Ovary (tissue), 9 donors: ENCODE results near the gene MAT2A. TPM values are rescaled to one million over a fixed set of nuclear protein-coding genes. Genes with fewer than 3 reads are reported as not detected.

Experiments used
- DNase-seq, 5 donors: peaks; one replicate each; pipeline ENCODE4 v3.0.0-alpha.2; 2019 to 2020
- H3K27ac ChIP-seq, 2 donors: fragments of 200-600 bp; one replicate each; pipeline versions ENCODE4 v1.5.1 to v1.8.0; 2019 to 2022
- H3K27me3 ChIP-seq: fragments of 200-600 bp; one replicate; pipeline ENCODE4 v1.8.0; 2022
- H3K36me3 ChIP-seq: fragments of 200-600 bp; sonication (generic); one replicate; pipeline ENCODE4 v1.5.1; 2019
- H3K4me1 ChIP-seq: one replicate; pipeline ENCODE4 v1.8.1; 2013; ENCODE audit warnings: mild to moderate bottlenecking, moderate library complexity; ENCODE audit not compliant: insufficient read depth
- H3K4me3 ChIP-seq: fragments of 200-600 bp; sonication (generic); one replicate; pipeline ENCODE4 v1.5.1; 2017
- H3K9me3 ChIP-seq, 2 donors: fragments of 200-600 bp in 1 of 2; sonication (generic) in 1 of 2; one replicate each; pipeline versions ENCODE4 v1.5.1 to v1.8.1; 2013 to 2019; ENCODE audit warnings: mild to moderate bottlenecking in 1 of 2, moderate library complexity in 1 of 2
- CTCF ChIP-seq, 3 donors: fragments of 450-650 bp in 2 of 3; fragments of 200-600 bp in 1 of 3; IDR thresholded peaks; one replicate each; pipeline versions ENCODE4 v1.5.1 to v1.8.0; 2016 to 2022; ENCODE audit warnings: antibody characterized with exemption in 3 of 3, mild to moderate bottlenecking in 1 of 3
- EP300 ChIP-seq: sonication (generic); formaldehyde crosslinking; IDR thresholded peaks from one replicate; pipeline ENCODE4 v1.6.1; 2017; ENCODE audit warnings: antibody characterized with exemption
- POLR2A ChIP-seq: fragments of 450-650 bp; IDR thresholded peaks from one replicate; pipeline ENCODE4 v1.6.1; 2017; ENCODE audit warnings: antibody characterized with exemption, mild to moderate bottlenecking, moderate library complexity
- WGBS, 3 donors: extraction: QIAGEN DNeasy Blood & Tissue Kit in 1 of 3; methylation state at CpG; one replicate each; pipeline versions ENCODE4 v1.1.5 to v1.1.7; 2013 to 2017; 5-methylcytosine and 5-hydroxymethylcytosine counted together
- intact Hi-C, 4 donors: fragments of 100-400 bp; cut with DNase I; formaldehyde crosslinking; loops; one replicate each; pipeline versions ENCODE4 v1.11.0 to v1.15.1; 2022 to 2023
- polyA plus RNA-seq, 2 donors: library from polyadenylated mRNA; stranded (reverse); fragments of 200-250 nt in 1 of 2; fragments of 350-450 nt in 1 of 2; fragmentation: Illumina TruSeq in 1 of 2; extraction: RNeasy Lipid Tissue Mini Kit (QIAGEN cat#74804) in 1 of 2; gene quantifications; one replicate each; pipeline ENCODE4 v1.2.3, GENCODE V29; 2013 to 2014
- total RNA-seq, 7 donors: library from RNA; depleted of rRNA in 2 of 7; stranded (reverse); fragments of >200 nt in 2 of 7; fragmentation: NEBNext Ultra II Directional in 3 of 7; extraction: Animal tissue kit (Norgen Biotek cat#: 25700) in 3 of 7; gene quantifications; one replicate each; pipeline versions ENCODE4 v1.1.0 to v1.2.4, GENCODE V29; 2016 to 2023
- donor health status: DM: no; HTN: no; CAD: no; lungs with moderate emphysema.
- donor health status: DM: no; HTN: no; CAD: no.
- donor health status: Bipolar disorder and iron deficiency.
- donor health status: DM: yes; HTN: yes; CAD: no.
- donor health status: DM: no; HTN: no; CAD: no.
- donor health status: DM: yes; HTN: yes; CAD: no.

Gene MAT2A
- total and polyA plus RNA-seq, 9 donors, result 70.8 to 766 (median 224) TPM

DNA sequence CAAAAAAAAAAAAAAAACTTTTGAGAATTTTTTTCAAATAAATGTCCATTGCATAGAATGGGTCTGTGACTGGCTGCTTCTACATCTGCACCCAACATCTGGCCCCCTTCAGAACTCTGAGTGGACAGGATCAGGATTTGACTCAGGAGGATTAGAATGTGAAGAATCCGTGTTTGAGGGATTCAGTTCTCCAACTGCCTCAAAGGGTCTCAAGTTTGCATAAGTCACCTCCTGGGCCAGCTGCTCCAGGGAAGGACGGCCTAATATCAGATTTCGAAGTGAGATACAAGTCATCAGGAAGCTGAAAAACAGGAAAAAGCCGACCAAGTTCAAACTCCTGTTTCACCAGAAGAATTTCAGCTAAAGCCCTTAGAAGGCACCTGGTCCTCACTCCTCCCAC is 10.9 kb downstream of the MAT2A start:
- no peak for TF ChIP-seq CTCF (IDR thresholded peaks at IDR 0.05)
- no peak for TF ChIP-seq EP300
- no peak for TF ChIP-seq POLR2A
- Histone ChIP-seq H3K27me3 (no peaks in the 10 kb centered on the region), H3K4me3 (no peak overlapping the region), H3K36me3 (no peaks in the 10 kb centered on the region), H3K27ac (no peak overlapping the region), H3K4me1 (no peaks in the 10 kb centered on the region), H3K9me3 (no peaks in the 10 kb centered on the region)
- intact Hi-C loops, result loop anchor here in 2 of 4 donors (5.0 to 10.0 kb wide), 2 partner anchors 128 to 415 kb away; partner anchors contain the start of gene TCF7L1 (in 1 of the 2)
- WGBS, 3 donors, result 32 to 50% (median 39%) methylated on average over 4 of the region's 4 CpGs
- no peak for DNase-seq

- intact Hi-C loops, result loop anchor here in 2 of 4 donors (5.0 to 10.0 kb wide), 2 partner anchors 128 to 416 kb away; partner anchors contain the start of gene TCF7L1 (in 1 of the 2)
- TF ChIP-seq CTCF (IDR thresholded peaks at IDR 0.05), result no peak
- TF ChIP-seq EP300, result no peak
- TF ChIP-seq POLR2A, result no peak
- no peak for DNase-seq
- Histone ChIP-seq H3K36me3 (no peaks in the 10 kb centered on the region), H3K27ac (no peak overlapping the region), H3K9me3 (no peaks in the 10 kb centered on the region), H3K27me3 (no peaks in the 10 kb centered on the region), H3K4me1 (no peaks in the 10 kb centered on the region), H3K4me3 (no peak overlapping the region)
- 83 to 90% (median 88%) methylated on average over 10 of the region's 10 CpGs for WGBS, 3 donors
Measured at GRCh38 chr2:85550486-85550885, 11.5 kb downstream of the MAT2A start.

DNA sequence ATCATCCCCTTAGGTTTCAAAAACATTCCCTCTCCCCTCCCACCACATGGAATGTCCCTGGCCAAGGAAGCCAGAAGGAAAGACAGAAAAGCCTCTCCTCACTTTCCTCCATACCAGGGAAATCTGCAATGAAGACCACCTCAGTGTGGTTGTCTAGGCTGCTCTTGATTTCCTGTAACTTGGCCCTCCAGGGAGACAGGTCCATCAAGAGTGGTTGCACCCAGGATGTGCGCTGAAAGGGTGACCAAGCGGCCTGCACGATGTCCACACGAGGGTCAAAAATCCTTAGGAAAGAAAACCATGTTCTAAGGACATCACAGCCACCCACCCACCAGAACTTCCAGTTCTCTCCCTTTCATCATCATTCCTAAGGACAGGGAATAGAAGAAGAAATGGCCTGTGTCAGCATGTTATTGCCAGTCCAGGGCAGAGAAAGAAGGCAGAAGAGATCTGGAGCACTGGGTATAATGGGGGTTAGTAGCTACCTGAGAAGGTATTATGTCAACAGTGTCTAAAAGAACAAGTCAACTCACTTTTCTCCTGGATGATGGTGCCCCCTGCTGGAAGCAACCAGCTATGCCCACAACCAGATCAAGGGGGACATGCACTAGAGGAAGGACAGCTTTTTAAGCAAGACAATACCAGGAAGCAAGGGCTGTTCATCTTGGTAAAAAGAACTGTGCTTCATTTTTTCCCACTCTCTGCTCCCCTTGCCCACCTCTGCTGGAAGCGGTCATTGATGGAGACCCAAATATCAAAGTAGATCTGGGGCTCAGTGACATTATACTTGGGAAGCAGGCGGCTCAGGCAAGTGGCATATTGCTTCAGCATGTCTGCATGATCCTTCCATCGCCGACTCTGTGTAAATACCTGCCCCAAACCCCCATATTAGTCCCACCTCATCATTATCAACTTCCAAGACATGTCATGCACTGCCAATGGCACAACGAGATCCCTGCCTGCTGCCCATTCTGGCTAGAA is 13.0 kb downstream of the MAT2A start:
- WGBS, 3 donors, result 75 to 80% (median 75%) methylated on average over 9 of the region's 9 CpGs
- intact Hi-C loops, result loop anchor here (1.0 to 10.0 kb wide), 5 partner anchors 130 to 417 kb away; partner anchors contain the start of gene TCF7L1 (in 1 of the 4)
- Histone ChIP-seq H3K9me3 (no peaks in the 10 kb centered on the region), H3K27ac (no peak overlapping the region), H3K4me1 (no peaks in the 10 kb centered on the region), H3K4me3 (no peak overlapping the region), H3K36me3 (no peaks in the 10 kb centered on the region), H3K27me3 (no peaks in the 10 kb centered on the region)
- peak; percentile 69 to 88 (median 82) for DNase-seq
- TF ChIP-seq CTCF (IDR thresholded peaks at IDR 0.05), result peak; percentile 65 to 95 (median 89)
- TF ChIP-seq EP300, result no peak

DNA sequence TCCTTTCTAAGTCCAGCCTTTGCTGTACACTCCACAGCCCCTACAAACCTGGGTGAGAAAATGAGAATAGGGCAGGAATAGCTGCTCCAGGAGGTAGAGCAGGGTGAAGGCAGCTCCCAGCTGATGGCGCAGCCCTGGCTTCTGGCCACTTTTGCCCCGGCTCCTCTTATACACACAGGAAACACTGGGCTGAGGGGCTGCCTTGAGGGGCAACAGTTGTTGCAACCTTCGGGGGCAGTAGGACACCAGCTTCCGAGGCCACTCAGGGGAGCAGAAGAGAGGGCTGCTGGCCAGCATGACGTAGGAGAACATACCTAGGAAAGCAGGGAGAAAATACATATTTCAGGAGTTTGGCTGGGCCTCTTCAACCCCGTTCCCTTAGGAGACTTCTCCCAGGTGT is 14.2 kb downstream of the MAT2A start:
- no peaks in the 10 kb centered on the region for H3K27me3 ChIP-seq
- TF ChIP-seq EP300 (no peak), POLR2A (no peak), CTCF (IDR thresholded peaks at IDR 0.05) (no peak)
- H3K4me1 ChIP-seq, result no peaks in the 10 kb centered on the region
- intact Hi-C loops, result loop anchor here in 3 of 4 donors (2.0 to 10.0 kb wide), 3 partner anchors 131 to 418 kb away; partner anchors contain the start of gene TCF7L1 (in 1 of the 3)
- no peak for DNase-seq
- whole genome bisulfite sequencing, 3 donors, result 66 to 78% (median 70%) methylated on average over 6 of the region's 6 CpGs
- H3K36me3 ChIP-seq, result no peaks in the 10 kb centered on the region
- no peak overlapping the region for H3K4me3 ChIP-seq
- no peaks in the 10 kb centered on the region for H3K9me3 ChIP-seq
- no peak overlapping the region for H3K27ac ChIP-seq
